ENCODE results near the gene RIOK1.

RIOK1 gene

GRCh38 chr6:7389162-7389450 lies 502 bp upstream of the RIOK1 start:
- peak overlapping the region; percentile 78 for H3K27ac ChIP-seq (ENCODE audit: low read length)
- H3K4me1 ChIP-seq (ENCODE audit: low read length) = peaks cover 21% of the 10 kb centered on the region
- H3K4me3 ChIP-seq (ENCODE audit: low read length) = peak overlapping the region; percentile 97
- TF ChIP-seq EZH2phosphoT487 (IDR thresholded peaks at IDR 0.05; ENCODE audit: low read depth) (no peak), CTCF (IDR thresholded peaks at IDR 0.05; ENCODE audit: low read depth, low read length) (no peak)
- H3K79me2 ChIP-seq (ENCODE audit: low read length) = peaks cover 41% of the 10 kb centered on the region
- no peaks in the 10 kb centered on the region for H3K9me3 ChIP-seq (ENCODE audit: insufficient read depth, low read length)
- no peaks in the 10 kb centered on the region for H4K20me1 ChIP-seq (ENCODE audit: insufficient read depth, low read length)
- H3K9ac ChIP-seq (ENCODE audit: low read length) = peak overlapping the region; percentile 78
- peak overlapping the region; percentile 86 for H3K4me2 ChIP-seq (ENCODE audit: low read length)
- peak overlapping the region; percentile 50; the same call in 1 of the 2 replicates for H2AFZ ChIP-seq (ENCODE audit: low read depth, low read length)
- peaks cover 8% of the 10 kb centered on the region for H3K36me3 ChIP-seq (replicated peaks; ENCODE audit: low read depth, low read length)
- H3K27me3 ChIP-seq (ENCODE audit: low read depth, low read length) = no peaks in the 10 kb centered on the region

- H3K9me3 ChIP-seq (ENCODE audit: insufficient read depth, low read length) = no peaks in the 10 kb centered on the region
- peak overlapping the region; percentile 98 for H3K4me2 ChIP-seq (ENCODE audit: low read length)
- peak overlapping the region; percentile 97 for H3K4me3 ChIP-seq (ENCODE audit: low read length)
- peak overlapping the region; percentile 78 for H2AFZ ChIP-seq (ENCODE audit: low read depth, low read length)
- no peaks in the 10 kb centered on the region for H3K27me3 ChIP-seq (ENCODE audit: low read depth, low read length)
- peaks cover 41% of the 10 kb centered on the region for H3K79me2 ChIP-seq (ENCODE audit: low read length)
- peaks cover 14% of the 10 kb centered on the region for H3K36me3 ChIP-seq (replicated peaks; ENCODE audit: low read depth, low read length)
- H3K9ac ChIP-seq (ENCODE audit: low read length) = peak overlapping the region; percentile 78
- peaks cover 21% of the 10 kb centered on the region for H3K4me1 ChIP-seq (ENCODE audit: low read length)
- no peaks in the 10 kb centered on the region for H4K20me1 ChIP-seq (ENCODE audit: insufficient read depth, low read length)
- TF ChIP-seq EZH2phosphoT487 (IDR thresholded peaks at IDR 0.05; ENCODE audit: low read depth) = no peak
- TF ChIP-seq CTCF (IDR thresholded peaks at IDR 0.05; ENCODE audit: low read depth, low read length) = no peak; the same call in 1 of the 2 replicates
- peak overlapping the region; percentile 78 for H3K27ac ChIP-seq (ENCODE audit: low read length)
Observed at GRCh38 chr6:7390226-7390878, 744 bp downstream of the RIOK1 start.

GRCh38 chr6:7391151-7391550 lies 1.5 kb downstream of the RIOK1 start:
- H3K9ac ChIP-seq (ENCODE audit: low read length) = peak overlapping the region; percentile 78
- no peak overlapping the region for H3K27ac ChIP-seq (ENCODE audit: low read length)
- H3K4me2 ChIP-seq (ENCODE audit: low read length) = peak overlapping the region; percentile 98
- peaks cover 41% of the 10 kb centered on the region for H3K79me2 ChIP-seq (ENCODE audit: low read length)
- peaks cover 21% of the 10 kb centered on the region for H3K4me1 ChIP-seq (ENCODE audit: low read length)
- no peak overlapping the region for H2AFZ ChIP-seq (ENCODE audit: low read depth, low read length)
- peaks cover 17% of the 10 kb centered on the region for H3K36me3 ChIP-seq (replicated peaks; ENCODE audit: low read depth, low read length)
- H3K27me3 ChIP-seq (ENCODE audit: low read depth, low read length) = no peaks in the 10 kb centered on the region
- no peaks in the 10 kb centered on the region for H3K9me3 ChIP-seq (ENCODE audit: insufficient read depth, low read length)
- peak overlapping the region; percentile 97 for H3K4me3 ChIP-seq (ENCODE audit: low read length)
- TF ChIP-seq CTCF (IDR thresholded peaks at IDR 0.05; ENCODE audit: low read depth, low read length) (no peak), EZH2phosphoT487 (IDR thresholded peaks at IDR 0.05; ENCODE audit: low read depth) (no peak)
- H4K20me1 ChIP-seq (ENCODE audit: insufficient read depth, low read length) = no peaks in the 10 kb centered on the region

- peaks cover 22% of the 10 kb centered on the region for H3K36me3 ChIP-seq (replicated peaks; ENCODE audit: low read depth, low read length)
- no peak overlapping the region for H3K27ac ChIP-seq (ENCODE audit: low read length)
- no peak overlapping the region for H3K4me2 ChIP-seq (ENCODE audit: low read length)
- no peak overlapping the region for H3K4me3 ChIP-seq (ENCODE audit: low read length)
- no peaks in the 10 kb centered on the region for H3K27me3 ChIP-seq (ENCODE audit: low read depth, low read length)
- no peak for TF ChIP-seq CTCF (IDR thresholded peaks at IDR 0.05; ENCODE audit: low read depth, low read length)
- no peak for TF ChIP-seq EZH2phosphoT487 (IDR thresholded peaks at IDR 0.05; ENCODE audit: low read depth)
- H3K4me1 ChIP-seq (ENCODE audit: low read length) = peaks cover 21% of the 10 kb centered on the region
- H3K79me2 ChIP-seq (ENCODE audit: low read length) = peaks cover 41% of the 10 kb centered on the region
- H3K9me3 ChIP-seq (ENCODE audit: insufficient read depth, low read length) = no peaks in the 10 kb centered on the region
- no peak overlapping the region for H2AFZ ChIP-seq (ENCODE audit: low read depth, low read length)
- no peaks in the 10 kb centered on the region for H4K20me1 ChIP-seq (ENCODE audit: insufficient read depth, low read length)
- H3K9ac ChIP-seq (ENCODE audit: low read length) = no peak overlapping the region
Observed at GRCh38 chr6:7392402-7392801, 2.8 kb downstream of the RIOK1 start.

Data from OCI-LY3 (cell line).